Dendritic cell treated with granulocyte-macrophage colony-stimulating factor and Interleukin-4, amounts not matched to agents 40 ng/mL and 50 ng/mL, for 4 days (primary cell): ENCODE measurements around the gene PXK.
"Not testable (repeated sequence)": the region's sequence is repeated elsewhere in the genome, so short reads cannot be mapped to it uniquely, and the experiment has no call there.

ENCODE experiments used
- H3K27ac Mint-ChIP-seq: one replicate; pipeline ENCODE4 v1.8.0; 2022; ENCODE audit warnings: mild to moderate bottlenecking, mixed read lengths
- H3K27me3 Mint-ChIP-seq: one replicate; pipeline ENCODE4 v1.8.0; 2022; ENCODE audit warnings: mild to moderate bottlenecking, mixed read lengths
- H3K36me3 Mint-ChIP-seq: one replicate; pipeline ENCODE4 v1.8.0; 2022; ENCODE audit warnings: low read depth, mixed read lengths
- H3K4me1 Mint-ChIP-seq: one replicate; pipeline ENCODE4 v1.8.0; 2022; ENCODE audit warnings: low read depth, mixed read lengths
- H3K4me3 Mint-ChIP-seq: one replicate; pipeline ENCODE4 v1.8.0; 2022; ENCODE audit warnings: mild to moderate bottlenecking, moderate library complexity, mixed read lengths
- H3K9me3 Mint-ChIP-seq: one replicate; pipeline ENCODE4 v1.8.0; 2022; ENCODE audit warnings: mixed read lengths
- intact Hi-C: fragments of 100-400 bp; cut with micrococcal nuclease; formaldehyde crosslinking; loops from one replicate; pipeline ENCODE4 v1.15.0; 2022

The PXK gene

DNA sequence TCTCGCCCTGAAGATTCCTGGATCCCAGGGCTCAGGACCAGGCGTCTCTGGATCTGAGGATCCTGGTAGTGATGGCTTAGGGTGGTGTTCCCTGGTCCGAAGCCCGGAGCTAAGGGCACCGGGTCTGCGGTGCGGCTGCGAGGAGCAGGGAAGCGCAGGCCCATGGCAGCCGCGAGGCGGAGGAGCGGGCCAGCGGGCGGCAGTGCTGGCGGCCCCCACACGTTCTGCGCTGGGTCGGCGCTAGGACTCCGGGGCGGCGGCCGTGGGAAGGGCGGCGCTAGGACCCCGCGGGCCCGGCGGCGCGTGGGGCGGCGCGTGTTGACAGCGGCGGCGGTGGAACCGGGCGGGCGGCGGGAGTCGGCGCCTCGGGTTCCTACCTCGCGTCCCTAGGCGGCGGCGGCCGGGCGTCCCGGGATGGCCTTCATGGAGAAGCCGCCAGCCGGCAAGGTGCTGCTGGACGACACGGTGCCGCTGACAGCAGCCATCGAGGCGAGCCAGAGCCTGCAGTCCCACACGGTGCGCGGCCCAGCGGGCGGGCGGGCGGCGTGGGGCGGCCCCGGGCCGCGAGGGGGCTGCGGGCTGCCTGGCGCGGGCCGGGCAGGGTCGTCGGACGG, at the start of gene PXK:
Gene PXK, plus strand, starts transcription at position 318 of the 614 bp plus-strand sequence. Its CDS starts 97 bp downstream, at position 415.
- Mint-ChIP-seq H3K9me3 (no peaks in the 10 kb centered on the region), H3K27me3 (no peaks in the 10 kb centered on the region), H3K4me1 (peaks cover 39% of the 10 kb centered on the region), H3K27ac (peak within 1 kb of the TSS; percentile 91), H3K4me3 (peak within 1 kb of the TSS; percentile 95), H3K36me3 (peaks cover 19% of the 10 kb centered on the region)
- intact Hi-C loops, result loop anchor here (2.0 to 5.0 kb wide), 2 partner anchors 40 to 160 kb away; partner anchors contain the start of gene KCTD6

DNA sequence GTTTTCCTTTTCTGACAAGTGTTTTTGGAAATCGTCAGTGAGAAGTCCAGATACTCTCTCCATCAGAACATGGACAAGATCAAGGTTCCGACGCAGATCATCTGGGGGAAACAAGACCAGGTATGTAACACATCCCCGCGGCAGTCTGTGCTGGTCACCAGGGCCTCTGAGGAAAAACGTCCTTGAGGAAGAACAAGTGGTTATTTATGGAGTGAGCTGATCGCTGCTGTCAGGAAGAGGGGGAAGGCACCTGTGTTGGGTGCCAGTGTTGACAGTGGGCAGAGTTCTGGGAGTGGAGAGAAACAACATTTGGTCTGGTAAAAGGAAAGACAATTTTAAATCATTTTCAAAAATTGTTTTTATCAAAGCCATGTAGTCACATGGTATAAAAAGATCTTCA, 47.4 kb upstream of the PXK start:
- Mint-ChIP-seq H3K9me3 (no peaks in the 10 kb centered on the region), H3K27me3 (no peaks in the 10 kb centered on the region), H3K4me1 (no peaks in the 10 kb centered on the region), H3K27ac (no peak overlapping the region), H3K36me3 (peaks cover 78% of the 10 kb centered on the region), H3K4me3 (no peak overlapping the region)
- intact Hi-C loops, result no loop called here

DNA sequence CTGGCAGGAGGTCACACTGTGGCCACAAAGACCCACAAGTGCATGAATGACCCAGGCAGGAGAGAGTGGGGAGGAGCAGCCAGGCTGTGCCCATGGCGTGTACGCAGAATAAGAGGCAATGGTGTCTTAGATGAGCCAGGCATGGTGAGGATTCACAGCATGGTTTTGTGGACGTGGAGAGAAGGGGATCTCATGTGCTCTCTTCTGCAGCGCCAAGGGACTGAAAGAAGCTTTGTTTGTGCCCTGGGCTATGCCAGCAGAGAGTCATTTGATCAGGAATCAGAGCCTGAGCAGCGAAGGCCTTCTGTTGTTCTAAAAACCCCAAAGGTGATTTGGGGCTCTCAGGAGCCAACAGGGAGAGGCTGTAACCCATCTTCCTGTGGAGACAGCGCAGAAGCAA, 45.3 kb upstream of the PXK start:
- Mint-ChIP-seq H3K4me1 (no peaks in the 10 kb centered on the region), H3K4me3 (no peak overlapping the region), H3K27ac (no peak overlapping the region), H3K9me3 (no peaks in the 10 kb centered on the region), H3K27me3 (no peaks in the 10 kb centered on the region), H3K36me3 (peaks cover 81% of the 10 kb centered on the region)
- intact Hi-C loops, result no loop called here

DNA sequence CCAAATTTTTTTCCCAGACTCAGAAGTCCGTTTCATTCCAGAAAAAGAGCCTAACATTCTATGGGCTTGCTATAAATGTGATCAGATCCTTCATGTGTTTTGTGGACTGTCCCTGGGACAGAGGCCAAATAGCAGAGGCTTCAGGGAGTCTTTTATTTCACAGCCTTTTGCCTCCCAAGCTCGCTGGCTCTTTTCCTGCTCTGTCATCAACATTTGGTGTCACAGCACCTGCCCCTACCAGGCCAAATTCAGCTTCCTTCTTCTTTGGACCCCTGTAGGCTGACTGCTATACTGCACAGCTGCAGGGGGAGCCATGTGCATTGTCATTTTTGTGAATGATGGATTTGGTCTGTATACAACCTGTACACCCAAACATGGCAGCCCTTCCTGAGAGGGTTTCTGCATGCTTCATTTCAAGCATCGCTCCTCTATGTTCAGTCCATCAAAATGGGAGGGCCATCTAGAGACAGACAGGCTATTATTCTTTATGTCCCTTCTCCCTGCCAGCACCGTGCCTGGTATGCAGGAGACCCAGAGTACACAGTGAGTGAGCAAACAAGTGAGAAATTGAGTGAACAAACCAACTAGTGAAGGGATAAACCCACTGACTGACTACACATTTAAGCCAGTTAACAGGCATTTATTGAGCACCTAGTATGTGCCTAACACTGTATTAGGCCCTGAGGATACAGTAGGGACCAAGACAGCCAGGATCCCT, 44.5 kb upstream of the PXK start:
- no peaks in the 10 kb centered on the region for H3K9me3 Mint-ChIP-seq
- no peaks in the 10 kb centered on the region for H3K4me1 Mint-ChIP-seq
- H3K27ac Mint-ChIP-seq, result no peak overlapping the region
- no peak overlapping the region for H3K4me3 Mint-ChIP-seq
- H3K36me3 Mint-ChIP-seq, result peaks cover 81% of the 10 kb centered on the region
- H3K27me3 Mint-ChIP-seq, result no peaks in the 10 kb centered on the region
- intact Hi-C loops, result no loop called here

DNA sequence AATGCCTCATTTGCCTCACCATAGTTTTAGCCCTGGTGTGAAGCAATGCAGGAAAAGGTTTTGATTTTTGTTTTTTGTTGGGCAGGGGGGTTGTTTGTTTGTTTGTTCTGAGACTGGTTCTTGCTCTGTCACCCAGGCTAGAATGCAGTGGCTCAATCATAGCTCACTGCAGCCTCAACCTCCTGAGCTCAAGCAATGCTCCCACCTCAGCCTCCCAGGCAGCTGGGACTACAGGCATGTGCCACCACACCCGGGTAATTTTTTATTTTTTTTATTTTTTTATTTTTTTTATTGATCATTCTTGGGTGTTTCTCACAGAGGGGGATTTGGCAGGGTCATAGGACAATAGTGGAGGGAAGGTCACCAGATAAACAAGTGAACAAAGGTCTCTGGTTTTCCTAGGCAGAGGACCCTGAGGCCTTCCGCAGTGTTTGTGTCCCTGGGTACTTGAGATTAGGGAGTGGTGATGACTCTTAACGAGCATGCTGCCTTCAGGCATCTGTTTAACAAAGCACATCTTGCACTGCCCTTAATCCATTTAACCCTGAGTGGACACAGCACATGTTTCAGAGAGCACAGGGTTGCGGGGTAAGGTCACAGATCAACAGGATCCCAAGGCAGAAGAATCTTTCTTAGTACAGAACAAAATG, 43.6 kb upstream of the PXK start:
- H3K4me1 Mint-ChIP-seq, H3K9me3 Mint-ChIP-seq, H3K27me3 Mint-ChIP-seq, intact Hi-C loops, H3K27ac Mint-ChIP-seq, H3K4me3 Mint-ChIP-seq: not testable (repeated sequence)
- H3K36me3 Mint-ChIP-seq, result peaks cover 81% of the 10 kb centered on the region

DNA sequence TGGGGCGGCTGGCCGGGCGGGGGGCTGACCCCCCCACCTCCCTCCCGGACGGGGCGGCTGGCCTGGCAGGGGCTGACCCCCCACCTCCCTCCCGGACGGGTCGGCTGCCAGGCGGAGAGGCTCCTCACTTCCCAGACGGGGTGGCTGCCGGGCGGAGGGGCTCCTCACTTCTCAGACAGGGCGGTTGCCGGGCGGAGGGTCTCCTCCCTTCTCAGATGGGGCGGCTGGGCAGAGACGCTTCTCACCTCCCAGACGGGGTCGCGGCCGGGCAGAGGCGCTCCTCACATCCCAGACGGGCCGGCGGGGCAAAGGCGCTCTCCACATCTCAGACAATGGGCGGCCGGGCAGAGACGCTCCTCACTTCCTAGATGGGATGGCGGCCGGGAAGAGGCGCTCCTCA, 42.2 kb upstream of the PXK start:
- H3K36me3 Mint-ChIP-seq, result peaks cover 75% of the 10 kb centered on the region
- H3K9me3 Mint-ChIP-seq, H3K27me3 Mint-ChIP-seq, intact Hi-C loops, H3K4me1 Mint-ChIP-seq, H3K4me3 Mint-ChIP-seq, H3K27ac Mint-ChIP-seq: not testable (repeated sequence)

DNA sequence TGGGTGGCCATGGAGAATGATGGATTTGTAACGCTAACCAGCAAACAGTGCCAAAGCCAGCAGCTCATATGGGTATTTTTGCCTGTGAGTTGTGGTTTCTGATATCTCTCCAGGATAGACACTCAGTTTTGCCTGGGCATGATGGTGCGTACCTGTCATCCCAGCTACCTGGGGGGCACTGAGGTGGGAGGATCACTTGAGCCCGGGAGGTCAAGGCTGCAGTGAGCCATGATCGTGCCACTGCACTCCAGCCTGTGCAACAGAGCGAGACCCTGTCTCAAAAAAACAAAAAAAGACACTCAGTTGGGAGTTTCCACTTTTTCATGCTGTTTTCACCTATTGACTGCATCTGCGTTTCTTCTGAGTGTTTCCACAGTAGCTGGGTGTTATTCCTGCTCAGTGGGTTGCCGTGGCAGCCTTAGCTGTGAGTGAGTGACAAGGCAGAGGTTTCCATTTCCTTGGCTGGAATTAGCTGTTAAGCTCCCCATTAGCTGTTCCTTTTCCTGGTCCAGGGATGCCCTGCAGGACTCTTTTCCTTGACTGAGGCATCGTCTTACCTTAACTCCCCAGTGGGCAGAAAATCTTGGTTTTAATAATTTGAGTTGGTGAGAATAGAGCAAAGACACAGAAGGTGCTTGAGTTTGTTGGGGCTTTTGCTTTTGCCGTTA, 40.9 kb upstream of the PXK start:
- no peak overlapping the region for H3K27ac Mint-ChIP-seq
- no peak overlapping the region for H3K4me3 Mint-ChIP-seq
- H3K27me3 Mint-ChIP-seq, result no peaks in the 10 kb centered on the region
- no peaks in the 10 kb centered on the region for H3K4me1 Mint-ChIP-seq
- no peaks in the 10 kb centered on the region for H3K9me3 Mint-ChIP-seq
- intact Hi-C loops, result no loop called here
- peaks cover 68% of the 10 kb centered on the region for H3K36me3 Mint-ChIP-seq

DNA sequence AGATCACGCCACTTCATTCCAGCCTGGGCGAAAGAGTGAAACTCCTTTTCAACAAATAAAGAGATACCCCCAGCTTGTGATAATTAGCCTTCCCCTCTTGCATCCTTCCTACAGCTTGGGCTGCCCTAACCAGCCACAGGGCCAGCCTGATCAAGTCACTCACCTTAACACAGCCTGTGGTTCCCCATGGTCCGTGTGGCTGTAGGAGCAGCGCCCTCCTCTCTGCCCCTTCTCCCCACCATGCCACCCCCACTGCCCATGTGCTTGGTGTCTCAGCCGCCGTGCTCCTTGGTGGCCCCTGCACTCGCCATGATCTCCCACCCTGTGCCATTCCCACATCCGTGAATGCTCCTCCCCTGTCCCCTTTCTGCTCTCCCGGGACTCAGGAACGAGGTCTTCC, 39.8 kb upstream of the PXK start:
- H3K9me3 Mint-ChIP-seq, result no peaks in the 10 kb centered on the region
- H3K27me3 Mint-ChIP-seq, result no peaks in the 10 kb centered on the region
- no peak overlapping the region for H3K4me3 Mint-ChIP-seq
- H3K27ac Mint-ChIP-seq, result no peak overlapping the region
- peaks cover 58% of the 10 kb centered on the region for H3K36me3 Mint-ChIP-seq
- intact Hi-C loops, result no loop called here
- no peaks in the 10 kb centered on the region for H3K4me1 Mint-ChIP-seq

DNA sequence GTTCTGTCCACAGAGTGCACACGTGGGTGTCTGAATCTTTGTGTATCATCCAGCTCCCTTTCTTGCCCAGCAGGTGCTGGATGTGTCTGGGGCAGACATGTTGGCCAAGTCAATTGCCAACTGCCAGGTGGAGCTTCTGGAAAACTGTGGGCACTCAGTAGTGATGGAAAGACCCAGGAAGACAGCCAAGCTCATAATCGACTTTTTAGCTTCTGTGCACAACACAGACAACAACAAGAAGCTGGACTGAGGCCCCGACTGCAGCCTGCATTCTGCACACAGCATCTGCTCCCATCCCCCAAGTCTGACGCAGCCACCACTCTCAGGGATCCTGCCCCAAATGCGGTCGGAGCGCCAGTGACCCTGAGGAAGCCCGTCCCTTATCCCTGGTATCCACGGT, 39.2 kb upstream of the PXK start:
- no peak overlapping the region for H3K27ac Mint-ChIP-seq
- H3K27me3 Mint-ChIP-seq, result peaks cover 4% of the 10 kb centered on the region
- H3K4me1 Mint-ChIP-seq, result no peaks in the 10 kb centered on the region
- no peak overlapping the region for H3K4me3 Mint-ChIP-seq
- intact Hi-C loops, result no loop called here
- H3K9me3 Mint-ChIP-seq, result no peaks in the 10 kb centered on the region
- peaks cover 52% of the 10 kb centered on the region for H3K36me3 Mint-ChIP-seq

DNA sequence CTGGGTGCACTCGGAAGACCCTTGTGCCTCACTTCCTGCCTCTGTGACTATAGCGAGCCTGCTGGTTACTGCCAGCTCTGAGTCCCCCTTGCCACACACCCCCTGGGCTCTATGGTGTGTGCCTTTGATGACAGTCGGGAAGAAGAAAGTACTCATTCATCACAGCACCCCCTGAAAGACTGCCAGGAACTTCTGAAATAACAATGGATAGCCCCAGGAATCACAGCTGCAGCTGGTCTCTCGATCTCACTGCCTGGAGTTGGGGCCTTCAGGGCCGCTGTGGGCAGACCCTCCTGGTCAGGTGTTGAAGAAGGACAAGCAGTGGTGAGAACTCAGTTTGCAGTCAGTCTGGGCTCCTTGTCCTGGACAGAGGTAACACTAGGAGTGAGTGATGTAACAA, 36.4 kb upstream of the PXK start:
- Mint-ChIP-seq H3K4me3 (no peak overlapping the region), H3K9me3 (peaks cover 3% of the 10 kb centered on the region), H3K4me1 (no peaks in the 10 kb centered on the region), H3K27ac (no peak overlapping the region), H3K36me3 (peaks cover 35% of the 10 kb centered on the region), H3K27me3 (peaks cover 12% of the 10 kb centered on the region)
- intact Hi-C loops, result no loop called here

DNA sequence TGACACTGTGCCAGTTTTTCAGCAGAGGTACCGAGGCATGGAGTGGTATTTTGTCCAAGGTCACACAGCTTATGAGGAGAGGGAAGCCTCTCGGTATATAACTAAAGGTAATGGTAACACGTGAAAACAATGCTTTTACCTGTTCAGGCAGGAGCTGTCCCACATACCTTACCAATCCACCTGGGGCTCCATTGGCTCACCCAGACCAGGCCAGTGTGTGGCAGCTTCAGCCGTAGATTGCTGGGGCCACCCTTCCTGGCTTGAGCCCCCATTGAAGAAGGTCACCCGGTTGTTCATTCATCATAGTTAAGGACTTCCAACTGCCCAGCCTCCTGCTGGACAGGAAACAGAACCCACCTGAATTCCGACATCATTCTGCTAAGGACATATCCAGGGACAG, 35.8 kb upstream of the PXK start:
- H3K36me3 Mint-ChIP-seq, result peaks cover 30% of the 10 kb centered on the region
- H3K27ac Mint-ChIP-seq, result no peak overlapping the region
- H3K4me1 Mint-ChIP-seq, result no peaks in the 10 kb centered on the region
- intact Hi-C loops, result no loop called here
- peaks cover 9% of the 10 kb centered on the region for H3K9me3 Mint-ChIP-seq
- H3K4me3 Mint-ChIP-seq, result no peak overlapping the region
- peaks cover 16% of the 10 kb centered on the region for H3K27me3 Mint-ChIP-seq

DNA sequence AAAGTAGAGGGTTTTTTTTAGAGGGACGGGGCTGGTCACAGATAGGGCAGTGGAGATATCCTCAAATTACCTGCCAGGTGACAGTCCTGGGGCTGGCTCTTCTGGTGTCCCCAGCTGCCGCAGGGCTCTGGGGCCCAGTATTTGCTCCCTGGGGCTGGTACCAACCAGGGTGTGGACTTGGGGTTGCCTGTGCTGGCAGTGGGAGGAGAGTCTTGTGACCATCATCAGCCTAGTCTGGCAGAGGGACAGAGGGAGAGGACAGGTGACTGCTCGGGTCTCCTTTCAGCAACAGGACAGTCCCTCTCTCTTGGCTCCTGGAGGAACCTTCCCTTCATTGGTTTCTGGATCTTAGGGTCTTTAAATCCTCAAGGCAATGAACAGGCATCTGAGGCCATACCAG, 34.5 kb upstream of the PXK start:
- no peak overlapping the region for H3K4me3 Mint-ChIP-seq
- H3K27ac Mint-ChIP-seq, result no peak overlapping the region
- intact Hi-C loops, result no loop called here
- peaks cover 20% of the 10 kb centered on the region for H3K27me3 Mint-ChIP-seq
- no peaks in the 10 kb centered on the region for H3K4me1 Mint-ChIP-seq
- peaks cover 13% of the 10 kb centered on the region for H3K9me3 Mint-ChIP-seq
- H3K36me3 Mint-ChIP-seq, result peaks cover 16% of the 10 kb centered on the region

DNA sequence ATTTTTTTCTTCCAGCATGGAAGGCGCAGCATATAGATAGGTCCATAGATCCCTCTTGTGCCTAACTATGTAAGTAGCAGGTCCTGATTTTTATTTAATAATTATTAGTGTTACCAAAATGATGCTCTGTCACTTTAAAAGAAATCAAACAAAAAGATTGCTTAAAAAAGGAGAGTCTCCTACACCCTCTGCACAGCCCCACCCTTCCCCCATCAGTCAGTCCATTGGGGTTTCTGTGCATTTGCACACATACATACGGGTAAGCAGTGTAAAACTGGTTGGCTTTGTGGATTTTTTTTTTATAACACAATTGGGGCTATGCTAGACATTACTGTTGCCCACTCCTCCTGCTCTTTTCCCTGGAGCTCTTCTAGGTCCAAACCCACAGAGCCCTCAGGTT, 33.6 kb upstream of the PXK start:
- Mint-ChIP-seq H3K4me3 (no peak overlapping the region), H3K4me1 (no peaks in the 10 kb centered on the region), H3K36me3 (peaks cover 7% of the 10 kb centered on the region), H3K9me3 (peaks cover 13% of the 10 kb centered on the region), H3K27me3 (peaks cover 20% of the 10 kb centered on the region), H3K27ac (no peak overlapping the region)
- intact Hi-C loops, result no loop called here
